Measurements from ENCODE around the gene PNKD. TPM values are rescaled to one million over a fixed set of nuclear protein-coding genes. Genes with fewer than 3 reads are reported as not detected.

Gene PNKD
- total and polyA plus RNA-seq, 3 donors from 2014 or later, result 79.3 to 90.7 (median 84.2) TPM

DNA sequence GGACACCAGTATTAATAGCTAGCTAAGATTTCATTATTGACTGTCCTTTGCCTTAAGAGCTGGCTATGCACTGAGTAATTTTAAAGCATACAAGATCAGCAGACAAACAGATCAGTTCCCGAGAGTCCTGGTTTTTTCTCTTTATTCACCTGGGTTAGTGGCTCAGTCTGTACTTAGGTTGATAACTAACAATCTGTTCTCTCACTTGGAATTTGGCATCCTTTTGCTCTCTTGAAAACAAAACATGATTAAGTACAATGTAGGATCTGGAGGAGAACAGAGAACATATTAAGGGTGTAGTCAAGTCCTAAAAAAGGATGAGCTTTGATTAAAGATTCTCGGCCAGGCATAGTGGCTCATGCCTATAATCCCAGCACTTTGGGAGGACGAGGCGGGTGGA, 36.8 kb upstream of the PNKD start:
- peaks cover 37% of the 10 kb centered on the region for H3K4me1 ChIP-seq
- TF ChIP-seq CTCF (IDR thresholded peaks at IDR 0.05) (no peak), POLR2A (IDR thresholded peaks at IDR 0.05) (no peak)
- H3K27me3 ChIP-seq, result no peaks in the 10 kb centered on the region
- no peak overlapping the region for H3K4me3 ChIP-seq
- intact Hi-C loops (cut with DNase I; ENCODE audit: low total_unique reads), result no loop called here
- H3K9me3 ChIP-seq, result no peaks in the 10 kb centered on the region
- H3K36me3 ChIP-seq (ENCODE audit: low read depth, missing control alignments), result no peaks in the 10 kb centered on the region
- DNase-seq, result no peak
- 45 to 59% methylated on average over 4 of the region's 4 CpGs for WGBS, 2 donors
- H3K27ac ChIP-seq, result peak overlapping the region in 1 of 2 donors; percentile 50

GRCh38 chr2:218234521-218234920, 35.8 kb upstream of the PNKD start:
- intact Hi-C loops (cut with DNase I; ENCODE audit: low total_unique reads), result no loop called here
- DNase-seq, result no peak
- H3K4me1 ChIP-seq, result peaks cover 36% of the 10 kb centered on the region
- no peaks in the 10 kb centered on the region for H3K27me3 ChIP-seq
- WGBS, 2 donors, result 59 to 61% methylated on average over 3 of the region's 3 CpGs
- no peak for TF ChIP-seq POLR2A (IDR thresholded peaks at IDR 0.05)
- TF ChIP-seq CTCF (IDR thresholded peaks at IDR 0.05), result no peak
- no peaks in the 10 kb centered on the region for H3K36me3 ChIP-seq (ENCODE audit: low read depth, missing control alignments)
- H3K27ac ChIP-seq, result no peak overlapping the region
- H3K9me3 ChIP-seq, result no peaks in the 10 kb centered on the region
- H3K4me3 ChIP-seq, result no peak overlapping the region

DNA sequence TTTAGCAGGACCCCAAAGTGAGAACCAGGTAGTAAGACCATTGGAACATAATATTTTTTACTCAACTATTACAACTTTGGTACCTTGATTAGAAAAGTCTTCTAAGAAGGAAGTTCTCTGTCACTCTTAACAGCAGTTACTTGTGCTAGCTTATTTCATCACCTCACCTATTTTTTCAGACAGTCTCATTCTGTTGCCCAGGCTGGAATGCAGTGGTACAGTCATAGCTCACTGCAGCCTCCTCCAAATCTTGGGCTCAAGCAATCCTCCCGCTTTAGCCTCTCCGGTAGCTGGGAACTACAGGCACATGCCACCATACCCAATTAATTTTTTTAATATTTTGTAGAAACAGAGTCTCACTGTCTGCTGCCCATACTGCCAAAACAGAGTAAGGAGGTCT, 35.3 kb upstream of the PNKD start:
- DNase-seq, result no peak
- intact Hi-C loops (cut with DNase I; ENCODE audit: low total_unique reads), result no loop called here
- Histone ChIP-seq H3K9me3 (no peaks in the 10 kb centered on the region), H3K27ac (no peak overlapping the region), H3K27me3 (no peaks in the 10 kb centered on the region), H3K4me3 (no peak overlapping the region), H3K4me1 (peaks cover 31% of the 10 kb centered on the region), H3K36me3 (ENCODE audit: low read depth, missing control alignments) (no peaks in the 10 kb centered on the region)
- no peak for TF ChIP-seq POLR2A (IDR thresholded peaks at IDR 0.05)
- no peak for TF ChIP-seq CTCF (IDR thresholded peaks at IDR 0.05)
- WGBS, 2 donors, result 97 to 100% methylated on average over 2 of the region's 2 CpGs

DNA sequence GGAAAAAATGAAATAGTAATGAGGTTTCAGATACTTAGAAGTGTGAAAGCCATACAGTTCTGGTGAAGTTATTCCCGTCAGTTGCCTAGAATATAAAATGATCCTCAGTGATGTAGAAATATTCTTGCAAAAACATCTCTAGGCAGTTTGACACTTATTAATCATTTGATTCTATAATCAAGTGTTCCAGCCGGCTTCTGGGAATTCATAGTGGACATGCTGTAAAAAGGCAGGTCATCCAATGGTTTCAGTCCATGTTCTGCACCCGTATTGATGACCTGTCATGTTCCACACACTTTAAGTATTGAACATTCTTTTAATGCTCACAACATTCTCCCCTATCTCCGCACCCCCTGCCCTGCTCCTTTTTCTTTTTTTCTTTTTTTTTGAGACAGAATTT, 33.5 kb upstream of the PNKD start:
- Histone ChIP-seq H3K27me3 (no peaks in the 10 kb centered on the region), H3K9me3 (no peaks in the 10 kb centered on the region), H3K27ac (no peak overlapping the region), H3K36me3 (ENCODE audit: low read depth, missing control alignments) (no peaks in the 10 kb centered on the region), H3K4me3 (no peak overlapping the region), H3K4me1 (peaks cover 21% of the 10 kb centered on the region)
- intact Hi-C loops (cut with DNase I; ENCODE audit: low total_unique reads), result no loop called here
- TF ChIP-seq CTCF (IDR thresholded peaks at IDR 0.05) (no peak), POLR2A (IDR thresholded peaks at IDR 0.05) (no peak)
- 88% methylated on average over 4 of the region's 4 CpGs for WGBS, 2 donors
- no peak for DNase-seq

- Histone ChIP-seq H3K27ac (peak overlapping the region; percentile 26 to 59), H3K36me3 (ENCODE audit: low read depth, missing control alignments) (no peaks in the 10 kb centered on the region), H3K9me3 (no peaks in the 10 kb centered on the region), H3K27me3 (no peaks in the 10 kb centered on the region), H3K4me1 (peaks cover 12% of the 10 kb centered on the region), H3K4me3 (no peak overlapping the region)
- TF ChIP-seq CTCF (IDR thresholded peaks at IDR 0.05) (no peak), POLR2A (IDR thresholded peaks at IDR 0.05) (no peak)
- no peak for DNase-seq
- 50 to 71% methylated on average over 1 of the region's 1 CpG for WGBS, 2 donors
- intact Hi-C loops (cut with DNase I; ENCODE audit: low total_unique reads), result no loop called here
Measured at GRCh38 chr2:218238887-218239286, 31.4 kb upstream of the PNKD start.
